ENCODE data around the gene UBE2L5. TPM values are rescaled to one million over a fixed set of nuclear protein-coding genes. Genes with fewer than 3 reads are reported as not detected.

The UBE2L5 gene
- total and polyA plus RNA-seq, 2 of the 13 experiments (the other 11 are each of a cell fraction or from before 2014, with no cell fraction given): 0.13 TPM; not detected in 1

GRCh38 chr13:30454991-30455390 lies 32.7 kb downstream of the UBE2L5 start:
- H3K4me1 ChIP-seq (ENCODE audit: insufficient read depth, low read length): no peaks in the 10 kb centered on the region
- no TSS peak for BruUV-seq (replicated peaks)
- H3K4me3 ChIP-seq (replicated peaks in 1 of 3; ENCODE audit: insufficient read depth in 1 of 3, low read depth in 2 of 3, low read length in 3 of 3): no peak overlapping the region
- no peaks in the 10 kb centered on the region for H3K79me2 ChIP-seq (ENCODE audit: insufficient read depth, low read length)
- POLR2A ChIA-PET: no interaction called here
- no peaks in the 10 kb centered on the region for H4K20me1 ChIP-seq (ENCODE audit: insufficient read depth, low read length)
- FAIRE-seq (no peak), ATAC-seq (peak; percentile 71), DNase-seq (ENCODE audit: low spot score) (no peak)
- H3K9ac ChIP-seq (ENCODE audit: insufficient read depth, low read depth, low read length): no peak overlapping the region
- 50% methylated on average over 2 of the region's 2 CpGs for WGBS (ENCODE audit: low lambda C conversion rate)
- H2AFZ ChIP-seq (ENCODE audit: low read length): no peak overlapping the region
- no peak overlapping the region for H3K27ac ChIP-seq (ENCODE audit: extremely low read length, insufficient read depth, low read length)
- in situ Hi-C loops (cut with HindIII; ENCODE audit: extremely low pct_ligation_motif_present, low pct_unique_long_range_greater_than_20kb): no loop called here
- intact Hi-C loops (cut with micrococcal nuclease; ENCODE audit: unreplicated experiment): no loop called here
- H3K27me3 ChIP-seq (ENCODE audit: control insufficient read depth in 1 of 2, insufficient read depth in 2 of 2, low read length in 2 of 2): no peaks in the 10 kb centered on the region
- H3K36me3 ChIP-seq (replicated peaks in 1 of 2; ENCODE audit: control insufficient read depth in 1 of 2, insufficient read depth in 2 of 2, low read length in 2 of 2): no peaks in the 10 kb centered on the region; a peak in 1 of 5 replicates
- H3K9me3 ChIP-seq (ENCODE audit: low read length): no peaks in the 10 kb centered on the region
- H3K4me2 ChIP-seq (ENCODE audit: low read depth, low read length): no peak overlapping the region
- CTCF ChIA-PET (ENCODE audit: low intra/inter-chr PET ratio, low total read pairs): no interaction called here
- TF ChIP-seq MEIS2 (CRISPR knock-in tag; IDR thresholded peaks at IDR 0.05): no peak
- no peak for TF ChIP-seq TFDP2 (CRISPR knock-in tag; IDR thresholded peaks at IDR 0.05)
- TF ChIP-seq SMARCC2 (IDR thresholded peaks at IDR 0.05): no peak
- no peak for TF ChIP-seq NFAT5 (CRISPR knock-in tag; IDR thresholded peaks at IDR 0.05)
- no peak for TF ChIP-seq ZNF207 (IDR thresholded peaks at IDR 0.05; ENCODE audit: borderline replicate concordance)
- TF ChIP-seq ZUFSP (CRISPR knock-in tag; IDR thresholded peaks at IDR 0.05; ENCODE audit: borderline replicate concordance): no peak
- TF ChIP-seq AHR (CRISPR knock-in tag; IDR thresholded peaks at IDR 0.05): no peak
- TF ChIP-seq PHF8 (CRISPR knock-in tag; IDR thresholded peaks at IDR 0.05): no peak
- TF ChIP-seq ZNF614 (CRISPR knock-in tag; IDR thresholded peaks at IDR 0.05; ENCODE audit: borderline replicate concordance): no peak
- no peak for TF ChIP-seq MTF2 (CRISPR knock-in tag; IDR thresholded peaks at IDR 0.05; ENCODE audit: borderline replicate concordance)
- TF ChIP-seq HMGA1 (CRISPR knock-in tag; conservative IDR thresholded peaks at IDR 0.05): no peak
- TF ChIP-seq SALL1 (CRISPR knock-in tag; IDR thresholded peaks at IDR 0.05): no peak
- TF ChIP-seq ZNF570 (CRISPR knock-in tag; IDR thresholded peaks at IDR 0.05; ENCODE audit: borderline replicate concordance): no peak

Data from HepG2 (cell line).